Heart left ventricle (tissue), 16 donors: Measurements from ENCODE around the gene ELMOD1. TPM values are rescaled to one million over a fixed set of nuclear protein-coding genes. Genes with fewer than 3 reads are reported as not detected.

Experiments used
- ATAC-seq, 4 donors: fragments of 200-7000 bp; cut with Tn5 transposase; one replicate each; pipeline ENCODE4 v1.9.1; 2020 to 2022; ENCODE audit warnings: moderate library complexity in 4 of 4, mild to moderate bottlenecking in 3 of 4, moderate number of reproducible peaks in 1 of 4
- DNase-seq, 5 donors: peaks; one replicate each; pipeline ENCODE4 v3.0.0-alpha.2; 2020
- H3K27ac ChIP-seq, 12 donors: fragments of 200-600 bp; sonication (generic) in 4 of 12; one replicate each; pipeline versions ENCODE4 v1.5.0 to v1.8.0; 2016 to 2022; ENCODE audit warnings: mild to moderate bottlenecking in 2 of 12
- H3K27me3 ChIP-seq, 9 donors: fragments of 200-600 bp; sonication (generic) in 2 of 9; one replicate each; pipeline versions ENCODE4 v1.5.1 to v1.8.0; 2016 to 2022; ENCODE audit warnings: mild to moderate bottlenecking in 3 of 9
- H3K36me3 ChIP-seq, 9 donors: fragments of 200-600 bp; sonication (generic) in 2 of 9; one replicate each; pipeline versions ENCODE4 v1.5.0 to v1.8.0; 2018 to 2022; ENCODE audit warnings: mild to moderate bottlenecking in 2 of 9
- H3K4me1 ChIP-seq, 12 donors: fragments of 200-600 bp; sonication (generic) in 4 of 12; one replicate each; pipeline versions ENCODE4 v1.5.0 to v1.8.0; 2016 to 2022; ENCODE audit warnings: mild to moderate bottlenecking in 3 of 12
- H3K4me3 ChIP-seq, 12 donors: fragments of 200-600 bp; sonication (generic) in 4 of 12; one replicate each; pipeline versions ENCODE4 v1.5.0 to v1.8.0; 2017 to 2022; ENCODE audit warnings: mild to moderate bottlenecking in 9 of 12, moderate library complexity in 4 of 12
- H3K9me3 ChIP-seq, 12 donors: fragments of 200-600 bp; sonication (generic) in 4 of 12; one replicate each; pipeline versions ENCODE4 v1.5.0 to v1.8.0; 2016 to 2022; ENCODE audit warnings: mild to moderate bottlenecking in 1 of 12
- POLR2A ChIP-seq, 2 donors: fragments of 450-650 bp; IDR thresholded peaks; one replicate each; pipeline ENCODE4 v1.6.1; 2017; ENCODE audit warnings: antibody characterized with exemption in 2 of 2, mild to moderate bottlenecking in 2 of 2, moderate library complexity in 2 of 2
- WGBS, 4 donors: extraction: QIAGEN DNeasy Blood & Tissue Kit in 2 of 4; methylation state at CpG; one replicate each; pipeline versions ENCODE4 v1.1.5 to v1.1.7; 2013 to 2018; 5-methylcytosine and 5-hydroxymethylcytosine counted together
- intact Hi-C, 10 donors: fragments of 100-400 bp; cut with DNase I; formaldehyde crosslinking; loops; one replicate each; pipeline versions ENCODE4 v1.11.1 to v1.14.2; 2022
- polyA plus RNA-seq, 2 donors: library from polyadenylated mRNA; stranded (reverse); fragments of 200-250 nt; gene quantifications; one replicate each; pipeline ENCODE4 v1.2.3, GENCODE V29; 2013
- total RNA-seq, 9 donors: library from RNA; depleted of rRNA in 2 of 9; stranded (reverse); fragments of >200 nt in 2 of 9; fragmentation: NEBNext Ultra II Directional in 3 of 9; extraction: Animal tissue kit (Norgen Biotek cat#: 25700) in 3 of 9; gene quantifications; one replicate each; pipeline versions ENCODE4 v1.1.0 to v1.2.4, GENCODE V29; 2016 to 2023
- TF ChIP-seq, protein P1 (sequence below), 12 donors: fragments of 200-600 bp; sonication (generic) in 4 of 12; IDR thresholded peaks; one replicate each; pipeline versions ENCODE4 v1.5.0 to v1.8.0; 2018 to 2022; ENCODE audit warnings: antibody characterized with exemption in 12 of 12, mild to moderate bottlenecking in 5 of 12
- donor health status: ischemic (EF 13 %, LVEDD 7.1; RV severe dilation, severe dysfunction).
- donor health status: healthy with polysubstance abuse.
- donor health status: DM: no; HTN: yes; CAD: no.
- donor health status: DM: no; HTN: no; CAD: no.
- donor health status: ischemic (EF 25% LVEDD 6.9; RV normal size, moderate dysfunction).
- donor health status: ischemic (EF 25% LVEDD 5.7; RV mildly dilated, moderate dysfunction).
- donor health status: healthy.
- donor health status: DM: yes; HTN: yes; CAD: no.
- donor health status: ischemic (EF 35%, LVEDD 5.7; RV mildly dilated, moderate dysfunction).
- donor health status: nonischemic (EF 11% LVEDD 7.7; RV severe dilation, severe dysfunction).
- donor health status: DM: yes; HTN: yes; CAD: no.
- donor health status: PGD.
- donor health status: ischemic (EF 29% LVEDD 5.4; RV normal size, mild dysfunction).
- donor health status: nonischemic (EF 23%, LVEDD 6.1; RV moderate dilation, normal function).

The ELMOD1 gene
- total and polyA plus RNA-seq, 11 donors: 0.12 to 0.75 (median 0.30) TPM; not detected in 2

DNA sequence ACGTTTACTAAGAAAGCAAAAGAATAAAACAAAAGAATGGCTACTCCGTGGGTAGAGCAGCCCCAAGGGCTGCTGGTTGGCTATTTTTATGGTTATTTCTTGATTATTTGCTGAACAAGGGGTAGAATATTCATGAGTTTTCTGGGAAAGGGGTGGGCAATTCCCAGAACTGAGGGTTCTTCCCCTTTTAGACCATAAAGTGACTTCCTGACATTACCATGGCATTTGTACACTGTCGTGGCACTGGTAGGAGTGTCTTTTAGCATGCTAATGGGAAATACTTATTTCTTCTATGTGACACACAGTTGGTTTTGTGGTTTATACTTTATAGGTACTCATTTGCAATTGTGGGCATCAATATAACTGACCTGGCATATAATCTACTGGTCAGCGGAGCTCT, 64.7 kb downstream of the ELMOD1 start:
- no peaks in the 10 kb centered on the region for H3K36me3 ChIP-seq
- TF ChIP-seq, protein P1, sequence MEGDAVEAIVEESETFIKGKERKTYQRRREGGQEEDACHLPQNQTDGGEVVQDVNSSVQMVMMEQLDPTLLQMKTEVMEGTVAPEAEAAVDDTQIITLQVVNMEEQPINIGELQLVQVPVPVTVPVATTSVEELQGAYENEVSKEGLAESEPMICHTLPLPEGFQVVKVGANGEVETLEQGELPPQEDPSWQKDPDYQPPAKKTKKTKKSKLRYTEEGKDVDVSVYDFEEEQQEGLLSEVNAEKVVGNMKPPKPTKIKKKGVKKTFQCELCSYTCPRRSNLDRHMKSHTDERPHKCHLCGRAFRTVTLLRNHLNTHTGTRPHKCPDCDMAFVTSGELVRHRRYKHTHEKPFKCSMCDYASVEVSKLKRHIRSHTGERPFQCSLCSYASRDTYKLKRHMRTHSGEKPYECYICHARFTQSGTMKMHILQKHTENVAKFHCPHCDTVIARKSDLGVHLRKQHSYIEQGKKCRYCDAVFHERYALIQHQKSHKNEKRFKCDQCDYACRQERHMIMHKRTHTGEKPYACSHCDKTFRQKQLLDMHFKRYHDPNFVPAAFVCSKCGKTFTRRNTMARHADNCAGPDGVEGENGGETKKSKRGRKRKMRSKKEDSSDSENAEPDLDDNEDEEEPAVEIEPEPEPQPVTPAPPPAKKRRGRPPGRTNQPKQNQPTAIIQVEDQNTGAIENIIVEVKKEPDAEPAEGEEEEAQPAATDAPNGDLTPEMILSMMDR (IDR thresholded peaks at IDR 0.05): no peak
- TF ChIP-seq POLR2A (IDR thresholded peaks at IDR 0.05): no peak
- peaks cover 0 to 10% (median 0%) of the 10 kb centered on the region in 9 donors for H3K27me3 ChIP-seq
- H3K27ac ChIP-seq: peak overlapping the region in 1 of 12 donors; percentile 0
- no peaks in the 10 kb centered on the region for H3K9me3 ChIP-seq
- no peaks in the 10 kb centered on the region for H3K4me1 ChIP-seq
- WGBS, 4 donors: 58 to 73% (median 63%) methylated on average over 4 of the region's 4 CpGs
- no peak for ATAC-seq
- intact Hi-C loops: no loop called here
- no peak overlapping the region for H3K4me3 ChIP-seq
- DNase-seq: no peak

DNA sequence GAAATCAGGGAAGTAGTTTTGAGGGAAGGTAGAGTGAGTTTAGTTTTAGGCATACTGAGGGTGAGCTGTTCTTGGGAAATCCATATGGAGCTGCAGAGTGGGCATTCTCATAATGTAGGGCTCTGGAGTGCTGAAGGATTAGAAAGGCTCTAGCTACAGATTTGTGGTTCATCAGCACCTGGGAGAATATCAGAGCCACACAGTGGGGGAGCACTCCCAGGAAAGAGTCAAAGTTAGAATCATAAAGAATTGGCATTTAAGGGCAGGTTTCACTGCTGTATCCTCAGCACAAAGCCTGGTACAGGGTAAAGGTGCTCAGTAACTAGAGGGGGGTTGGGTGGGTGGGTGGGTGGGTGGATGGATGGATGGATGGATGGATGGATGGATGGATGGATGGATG, 68.4 kb downstream of the ELMOD1 start:
- Histone ChIP-seq H3K4me3 (no peak overlapping the region), H3K36me3 (no peaks in the 10 kb centered on the region), H3K27ac (no peak overlapping the region), H3K4me1 (no peaks in the 10 kb centered on the region), H3K27me3 (no peaks in the 10 kb centered on the region), H3K9me3 (no peaks in the 10 kb centered on the region)
- DNase-seq: no peak
- no peak for TF ChIP-seq POLR2A (IDR thresholded peaks at IDR 0.05)
- TF ChIP-seq, protein P1 (IDR thresholded peaks at IDR 0.05): no peak
- intact Hi-C loops: no loop called here
- ATAC-seq: no peak

DNA sequence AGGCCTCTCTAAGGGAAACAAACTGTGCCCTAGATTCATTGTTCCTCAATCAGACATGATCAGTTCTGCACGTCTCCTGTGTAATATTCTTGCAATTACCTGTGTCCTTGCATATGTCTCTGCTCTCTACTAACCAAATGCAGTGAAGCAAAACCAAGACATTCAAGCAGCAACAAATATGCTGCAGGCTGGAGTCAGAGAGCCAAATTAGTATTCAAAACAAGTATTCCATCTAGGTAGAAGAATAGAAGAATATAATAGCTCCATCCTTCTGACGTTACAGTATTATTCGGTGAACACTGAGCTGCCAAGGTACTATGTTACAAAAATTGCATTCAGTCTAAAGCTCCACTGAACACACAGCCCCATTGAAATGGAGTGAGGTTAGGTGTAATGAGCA, 69.1 kb downstream of the ELMOD1 start:
- Histone ChIP-seq H3K27ac (no peak overlapping the region), H3K9me3 (no peaks in the 10 kb centered on the region), H3K27me3 (no peaks in the 10 kb centered on the region), H3K4me1 (no peaks in the 10 kb centered on the region), H3K4me3 (no peak overlapping the region), H3K36me3 (no peaks in the 10 kb centered on the region)
- 86 to 94% (median 89%) methylated on average over 3 of the region's 3 CpGs for WGBS, 4 donors
- ATAC-seq (no peak), DNase-seq (no peak)
- intact Hi-C loops: no loop called here
- TF ChIP-seq, protein P1 (IDR thresholded peaks at IDR 0.05): no peak
- TF ChIP-seq POLR2A (IDR thresholded peaks at IDR 0.05): no peak

DNA sequence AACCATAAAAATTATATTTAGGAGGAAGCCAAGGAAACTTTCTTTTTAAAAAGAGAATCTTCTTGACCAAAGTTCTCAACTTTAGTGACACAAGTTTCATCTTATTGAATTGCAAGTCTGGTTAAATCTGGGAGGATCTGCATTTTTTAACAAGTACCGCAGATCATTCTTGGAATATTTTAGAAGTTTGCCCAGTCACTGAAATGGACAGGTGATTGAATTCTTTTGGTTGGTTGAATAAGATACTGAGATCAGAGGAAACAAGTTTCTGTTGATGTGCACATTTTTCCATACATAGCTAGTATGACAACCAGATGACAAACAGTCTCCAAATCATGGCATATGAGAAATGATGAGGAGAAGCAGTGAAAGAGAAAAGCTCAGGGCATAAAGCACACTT, 70.7 kb downstream of the ELMOD1 start:
- Histone ChIP-seq H3K36me3 (no peaks in the 10 kb centered on the region), H3K9me3 (no peaks in the 10 kb centered on the region), H3K4me1 (no peaks in the 10 kb centered on the region), H3K4me3 (no peak overlapping the region), H3K27ac (no peak overlapping the region), H3K27me3 (no peaks in the 10 kb centered on the region)
- intact Hi-C loops: no loop called here
- no peak for TF ChIP-seq POLR2A (IDR thresholded peaks at IDR 0.05)
- TF ChIP-seq, protein P1 (IDR thresholded peaks at IDR 0.05): no peak
- DNase-seq (no peak), ATAC-seq (no peak)
- 84 to 93% (median 92%) methylated on average over 1 of the region's 1 CpG for WGBS, 4 donors
